ENCODE data around the gene ANGPT4. TPM values are rescaled to one million over a fixed set of nuclear protein-coding genes. Genes with fewer than 3 reads are reported as not detected.

The ANGPT4 gene
- total and polyA plus RNA-seq, 2 of the 8 experiments (the other 6 are each of a cell fraction or from before 2014, with no cell fraction given) = 0.07 to 0.33 TPM

DNA sequence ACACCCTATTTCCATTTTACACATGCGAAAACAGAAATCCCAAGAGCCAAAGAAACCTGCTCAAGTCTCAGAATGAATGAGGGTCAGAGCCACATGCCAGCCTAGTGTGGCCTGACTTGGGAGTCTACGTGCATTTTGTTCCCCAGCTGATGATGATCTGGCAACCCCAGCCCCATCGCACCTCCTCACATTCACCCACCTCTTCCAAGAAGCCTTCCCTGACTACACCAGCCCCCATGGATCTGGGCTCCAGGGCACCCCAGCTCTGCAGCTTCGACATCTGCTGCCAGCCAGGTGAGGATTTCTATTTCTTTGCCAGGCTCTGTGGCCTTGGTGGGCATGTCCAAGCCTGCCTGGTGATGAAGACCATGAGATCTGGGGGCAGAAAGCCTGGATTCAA is 41.0 kb downstream of the ANGPT4 start:
- no peaks in the 10 kb centered on the region for H3K79me1 ChIP-seq (ENCODE audit: low read depth, low read length)
- no peak overlapping the region for H3K4ac ChIP-seq (replicated peaks; ENCODE audit: insufficient read length, low read depth, low read length)
- no peak overlapping the region for H3K9ac ChIP-seq (replicated peaks in 1 of 4; ENCODE audit: extremely low read depth in 1 of 4, low read depth in 3 of 4, low read length in 3 of 4)
- H2AFZ ChIP-seq (ENCODE audit: low read length) = no peak overlapping the region
- H3K18ac ChIP-seq (ENCODE audit: extremely low read depth, low read length) = no peak overlapping the region
- H2AK5ac ChIP-seq (ENCODE audit: low read depth, low read length) = no peak overlapping the region
- H3K23me2 ChIP-seq (ENCODE audit: low read depth, low read length) = no peaks in the 10 kb centered on the region
- no peak overlapping the region for H3K56ac ChIP-seq (replicated peaks; ENCODE audit: insufficient read length, low read depth, low read length)
- DNase-seq (ENCODE audit: low read depth in 1 of 2, low spot score in 2 of 2) (no peak), FAIRE-seq (no peak)
- no peak overlapping the region for H3K4me2 ChIP-seq (ENCODE audit: insufficient read depth in 1 of 2, low read depth in 2 of 2, low read length in 2 of 2)
- no peaks in the 10 kb centered on the region for H3K9me3 ChIP-seq (ENCODE audit: insufficient read depth in 2 of 2, low read depth in 1 of 2, low read length in 1 of 2)
- no peak overlapping the region for H3K4me3 ChIP-seq (ENCODE audit: extremely low read depth in 1 of 4, insufficient read depth in 2 of 4, low read depth in 3 of 4, low read length in 4 of 4)
- no peak overlapping the region for H2BK5ac ChIP-seq (ENCODE audit: low read depth, low read length)
- CTCF ChIA-PET (ENCODE audit: partially characterized antibody) = interaction anchor here (1.0 to 9.2 kb wide), 5 partner anchors 12 to 81 kb away, joined by 3 to 95 read pairs (median 29); no protein-coding TSS in a partner anchor
- H2BK15ac ChIP-seq (ENCODE audit: low read length) = no peak overlapping the region
- no peak overlapping the region for H3K14ac ChIP-seq (ENCODE audit: insufficient read length)
- no peaks in the 10 kb centered on the region for H3K36me3 ChIP-seq (ENCODE audit: control insufficient read depth in 2 of 4, insufficient read depth in 4 of 4, low read length in 3 of 4)
- no peak overlapping the region for H3K27ac ChIP-seq (ENCODE audit: low read depth, low read length)
- no peak overlapping the region for H2BK120ac ChIP-seq (replicated peaks; ENCODE audit: low read depth, low read length)
- H4K5ac ChIP-seq (ENCODE audit: insufficient read length, low read depth, low read length) = no peak overlapping the region
- TF ChIP-seq BCL11A (IDR thresholded peaks at IDR 0.05; ENCODE audit: low read depth in 2 of 2, low read length in 2 of 2) = no peak
- no peak for TF ChIP-seq SIN3A (conservative IDR thresholded peaks at IDR 0.05 in 1 of 2, IDR thresholded peaks at IDR 0.05 in 1 of 2; ENCODE audit: low read depth in 1 of 2, low read length in 2 of 2)
- no peak for TF ChIP-seq HDAC2 (IDR thresholded peaks at IDR 0.05; ENCODE audit: borderline replicate concordance in 1 of 2, low read depth in 2 of 2, low read length in 2 of 2)
- no peak for TF ChIP-seq BRCA1 (IDR thresholded peaks at IDR 0.05; ENCODE audit: low read depth, low read length)
- TF ChIP-seq POU5F1 (IDR thresholded peaks at IDR 0.05; ENCODE audit: low read depth, low read length) = no peak
- TF ChIP-seq CEBPB (IDR thresholded peaks at IDR 0.05; ENCODE audit: low read depth, low read length) = no peak
- TF ChIP-seq EGR1 (IDR thresholded peaks at IDR 0.05; ENCODE audit: borderline replicate concordance, low read depth, low read length) = no peak
- no peak for TF ChIP-seq ZNF274 (IDR thresholded peaks at IDR 0.05; ENCODE audit: borderline replicate concordance, extremely low read depth, low read length)
- TF ChIP-seq TAF7 (optimal IDR thresholded peaks at IDR 0.05; ENCODE audit: borderline replicate concordance, low read depth, low read length) = no peak
- H3K23ac ChIP-seq (ENCODE audit: insufficient read length) = no peak overlapping the region
- H3K4me1 ChIP-seq (replicated peaks in 1 of 4; ENCODE audit: control insufficient read depth in 3 of 4, insufficient read depth in 4 of 4, low read length in 3 of 4) = peaks cover 0 to 4% (median 0%) of the 10 kb centered on the region in 4 experiments; a peak in 3 of 7 replicates
- POLR2A ChIA-PET (ENCODE audit: partially characterized antibody) = no interaction called here
- no peak overlapping the region for H2BK20ac ChIP-seq (ENCODE audit: low read length)
- WGBS, 2 experiments (ENCODE audit: extremely low coverage in 1 of 2, insufficient coverage in 1 of 2, insufficient read length in 1 of 2, insufficient replicate concordance in 2 of 2, low coverage in 1 of 2, low lambda C conversion rate in 2 of 2, missing lambda C conversion rate in 1 of 2) = 85% methylated on average over 4 of the region's 4 CpGs; no CpG with 5 or more reads in 1 of the 2 experiments
- H4K91ac ChIP-seq (replicated peaks; ENCODE audit: insufficient read length, low read length) = no peak overlapping the region
- no peak overlapping the region for H2BK12ac ChIP-seq (ENCODE audit: low read depth, low read length)
- H3K79me2 ChIP-seq (ENCODE audit: control insufficient read depth in 1 of 2, insufficient read depth in 2 of 2, low read length in 2 of 2) = no peaks in the 10 kb centered on the region
- H3K27me3 ChIP-seq (replicated peaks in 1 of 4; ENCODE audit: control insufficient read depth in 3 of 4, extremely low read depth in 1 of 4, insufficient read depth in 3 of 4, low read length in 3 of 4) = no peaks in the 10 kb centered on the region
- no peak overlapping the region for H4K8ac ChIP-seq (ENCODE audit: extremely low read depth, insufficient read depth, low read length)
- no peaks in the 10 kb centered on the region for H4K20me1 ChIP-seq (replicated peaks in 1 of 2; ENCODE audit: control insufficient read depth in 1 of 2, insufficient read depth in 2 of 2, low read length in 2 of 2)
